ENCODE data around the gene SPOCK3.

GRCh38 chr4:167171928-167172327 lies 62.4 kb downstream of the SPOCK3 start:
- TF ChIP-seq POLR2A (IDR thresholded peaks at IDR 0.05), result no peak
- TF ChIP-seq CTCF (IDR thresholded peaks at IDR 0.05), result no peak

Data from right lobe of liver (tissue), 4 donors.